Non-pigmented ciliary epithelial cell (primary cell): ENCODE results near the gene SLC22A14.
"Not testable (repeated sequence)": the region's sequence is repeated elsewhere in the genome, so short reads cannot be mapped to it uniquely, and the experiment has no call there.

Experiments used
- DNase-seq: peaks from one replicate; pipeline ENCODE4 v3.0.0-alpha.2; 2010; ENCODE audit warnings: low read depth

The SLC22A14 gene

DNA sequence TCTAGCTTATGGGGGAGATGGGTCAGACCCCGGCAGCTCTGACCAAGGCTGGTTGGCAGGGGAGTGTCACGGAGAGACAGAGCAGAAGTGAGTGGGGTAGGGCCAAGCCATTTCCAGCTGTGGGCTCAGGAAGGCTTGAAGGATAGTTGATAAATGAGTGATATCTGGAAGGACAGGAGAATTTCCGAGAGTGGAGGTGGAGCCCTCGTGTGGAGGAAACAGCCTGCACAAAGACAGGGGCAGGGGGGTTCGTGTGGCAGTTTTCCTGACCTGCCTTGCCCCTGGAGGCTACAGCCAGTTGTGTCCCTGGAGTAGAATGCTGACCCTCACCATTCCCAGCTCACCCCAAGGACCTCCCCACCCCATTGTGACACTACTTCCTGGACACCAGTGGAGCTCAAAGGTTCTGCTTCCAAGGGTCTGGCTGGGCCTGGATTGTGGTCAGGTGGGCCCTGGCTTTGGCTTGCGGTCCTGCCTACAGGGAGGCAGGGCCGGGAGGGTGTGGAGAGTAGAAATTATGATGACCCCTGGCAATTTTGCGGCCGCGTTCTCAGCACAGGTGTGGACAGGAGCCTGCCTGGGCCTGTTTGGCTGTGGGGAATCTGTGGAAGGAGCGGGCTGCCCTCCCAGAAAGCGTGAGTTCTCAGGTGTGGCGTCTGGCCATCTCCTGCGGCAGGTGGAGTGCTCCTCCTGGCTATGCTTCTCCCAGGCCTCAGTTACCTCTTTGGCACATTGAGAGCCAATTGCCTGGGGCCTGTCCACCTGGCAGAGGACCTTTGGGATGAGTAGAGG, at the start of gene SLC22A14:
SLC22A14 (plus strand) TSS at position 400 of the 792 bp plus-strand sequence. CDS start 23,733 bp downstream, outside the sequence.
- DNase-seq, result no peak

DNA sequence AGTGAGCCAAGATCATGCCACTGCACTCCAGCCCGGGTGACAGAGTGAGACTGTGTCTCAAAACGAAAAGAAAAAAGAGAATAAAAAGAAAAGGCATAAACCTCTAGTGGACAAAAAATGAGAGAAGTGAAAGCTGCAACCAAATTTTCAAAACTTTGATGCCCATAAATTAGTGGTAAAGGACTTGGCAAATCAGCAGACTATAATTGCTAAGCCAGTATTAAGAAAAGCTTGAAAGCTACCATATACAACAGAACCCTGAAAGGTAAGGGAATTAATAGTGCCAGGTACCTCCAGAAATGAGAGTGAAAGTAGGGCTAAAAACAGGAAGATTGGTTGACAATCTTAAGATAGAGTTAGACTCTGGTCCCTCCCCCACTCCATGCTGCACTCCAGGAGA, 49.4 kb upstream of the SLC22A14 start:
- DNase-seq, result no peak

- no peak for DNase-seq
Observed at GRCh38 chr3:38235466-38235865, 46.6 kb upstream of the SLC22A14 start.

- DNase-seq, result no peak
Observed at GRCh38 chr3:38238416-38239008, 43.6 kb upstream of the SLC22A14 start.

GRCh38 chr3:38242812-38243211, 39.3 kb upstream of the SLC22A14 start:
- not testable (repeated sequence) for DNase-seq

DNA sequence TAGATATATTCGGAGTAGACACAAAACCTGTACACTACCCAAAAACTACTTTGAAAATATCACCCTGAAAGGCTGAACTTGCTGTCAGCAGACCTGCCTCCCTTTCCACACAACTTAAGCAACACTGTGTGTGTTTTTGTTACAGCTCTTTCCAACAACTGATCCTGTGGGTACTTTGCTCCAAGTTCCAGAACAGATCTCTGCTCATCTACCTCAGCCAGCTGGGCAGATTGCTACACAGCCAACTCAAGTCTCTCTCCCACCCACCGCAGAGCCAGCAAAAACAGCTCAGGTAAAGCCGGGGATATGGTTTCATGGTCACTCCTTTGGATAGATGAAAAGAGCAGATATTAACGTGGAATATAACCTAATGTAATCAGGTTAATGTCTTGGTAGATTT, 36.2 kb upstream of the SLC22A14 start:
- no peak for DNase-seq

DNA sequence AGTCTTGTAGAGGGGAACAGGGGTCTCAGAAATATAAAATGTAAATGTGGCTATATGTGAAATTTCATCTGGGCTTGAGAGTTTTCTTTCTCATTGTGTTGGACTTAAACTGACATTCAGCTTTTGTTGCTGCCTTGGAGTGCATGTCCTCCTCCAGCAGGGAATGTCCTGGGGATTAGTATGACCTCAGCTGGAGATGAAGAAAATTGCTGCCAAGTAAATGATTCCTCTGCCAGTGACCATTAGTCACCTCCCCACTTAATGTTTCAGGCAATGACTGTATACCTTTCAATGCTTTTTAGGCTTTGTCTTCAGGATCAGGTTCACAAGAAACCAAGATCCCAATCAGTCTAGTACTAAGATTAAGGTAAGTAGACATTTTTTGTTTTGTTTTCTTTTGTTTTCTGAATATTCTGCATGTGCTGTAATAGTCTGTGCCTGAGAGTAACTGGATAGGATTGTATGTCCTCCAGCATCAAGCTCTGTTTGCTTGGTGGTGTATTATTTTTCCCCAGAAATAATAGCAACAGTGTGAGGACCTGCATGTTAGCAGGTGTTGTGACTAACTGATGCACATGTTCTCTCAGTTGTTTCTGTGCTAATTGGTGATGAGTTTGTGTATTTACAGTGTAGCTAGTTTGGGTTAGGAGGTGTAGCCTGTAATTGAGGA, 34.6 kb upstream of the SLC22A14 start:
- DNase-seq, result peak; percentile 81

DNA sequence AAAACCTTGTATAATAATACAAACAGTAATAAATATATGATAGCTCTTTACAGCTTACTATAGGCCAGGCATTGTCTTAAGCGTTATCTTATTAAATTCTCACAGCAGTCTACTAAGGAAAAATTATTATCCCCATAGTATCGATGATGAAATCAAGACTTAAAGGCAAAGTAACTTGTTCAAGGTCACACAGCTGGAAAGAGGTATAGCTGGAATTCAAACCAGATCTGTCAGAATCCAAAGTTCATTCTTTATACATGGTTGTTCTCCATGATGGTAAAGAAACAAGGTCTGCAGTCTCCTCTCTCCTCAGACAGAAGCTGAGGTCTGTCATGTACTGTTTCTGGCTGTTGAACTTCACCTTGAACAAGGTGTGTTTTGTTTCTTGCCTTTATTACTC, 31.9 kb upstream of the SLC22A14 start:
- DNase-seq, result no peak

- DNase-seq, result no peak
Observed at GRCh38 chr3:38251197-38251596, 30.9 kb upstream of the SLC22A14 start.

DNA sequence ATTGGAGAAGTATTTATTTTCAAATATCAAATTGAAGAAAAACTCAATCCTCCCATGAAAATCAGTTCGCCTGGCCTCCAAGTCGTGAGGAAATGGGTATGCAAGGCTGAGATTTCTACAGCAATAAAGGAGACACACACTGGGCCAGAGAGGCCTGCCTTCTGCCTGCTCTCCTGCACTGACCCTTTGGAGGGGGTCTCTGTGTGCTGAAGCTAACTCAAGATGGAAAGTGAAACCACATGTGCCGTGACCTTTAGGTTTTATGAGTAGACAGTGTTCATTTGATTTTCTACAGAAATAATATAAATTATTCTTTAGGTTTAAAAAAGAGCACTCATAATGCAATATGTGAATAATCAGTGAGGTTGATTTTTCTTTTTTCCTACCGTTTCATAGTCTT, 28.4 kb upstream of the SLC22A14 start:
- DNase-seq, result no peak

DNA sequence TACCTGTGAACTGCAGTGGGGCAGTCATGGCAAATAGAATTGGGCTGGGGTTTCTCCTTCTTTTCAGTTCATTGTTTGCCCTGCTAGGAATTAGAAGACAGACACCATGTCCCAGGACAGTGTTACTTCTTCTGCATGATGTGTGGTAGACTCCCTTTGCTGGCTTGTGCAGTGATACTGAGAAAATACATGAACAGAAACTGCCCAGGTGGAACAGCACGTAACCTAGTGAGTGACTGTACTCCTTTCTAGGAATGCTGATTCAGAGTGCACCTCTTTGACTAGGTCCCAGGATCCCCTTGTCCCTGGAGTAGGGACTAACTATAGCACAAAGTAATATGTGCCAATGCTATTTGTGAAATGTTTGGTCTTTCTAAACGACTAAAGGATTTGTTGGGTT, 27.2 kb upstream of the SLC22A14 start:
- no peak for DNase-seq

DNA sequence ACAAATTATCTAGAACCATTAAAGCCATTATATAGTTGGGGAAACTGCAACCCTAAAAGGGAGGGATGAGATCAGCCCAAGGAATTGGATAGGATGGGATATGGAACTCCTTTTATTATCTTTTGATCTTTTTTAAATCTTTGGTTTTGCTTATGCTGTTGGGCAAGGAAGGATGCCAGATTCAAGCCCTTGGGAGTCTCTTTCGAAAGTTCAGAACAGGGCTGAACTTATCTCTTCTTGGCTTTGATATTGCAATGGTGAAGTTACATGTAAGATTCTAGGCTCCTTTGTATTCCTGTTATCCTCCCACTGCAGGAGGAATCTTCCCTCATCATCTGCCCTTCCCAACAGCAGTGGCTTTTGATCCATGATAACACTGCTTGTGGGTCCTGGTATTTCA, 26.5 kb upstream of the SLC22A14 start:
- no peak for DNase-seq

DNA sequence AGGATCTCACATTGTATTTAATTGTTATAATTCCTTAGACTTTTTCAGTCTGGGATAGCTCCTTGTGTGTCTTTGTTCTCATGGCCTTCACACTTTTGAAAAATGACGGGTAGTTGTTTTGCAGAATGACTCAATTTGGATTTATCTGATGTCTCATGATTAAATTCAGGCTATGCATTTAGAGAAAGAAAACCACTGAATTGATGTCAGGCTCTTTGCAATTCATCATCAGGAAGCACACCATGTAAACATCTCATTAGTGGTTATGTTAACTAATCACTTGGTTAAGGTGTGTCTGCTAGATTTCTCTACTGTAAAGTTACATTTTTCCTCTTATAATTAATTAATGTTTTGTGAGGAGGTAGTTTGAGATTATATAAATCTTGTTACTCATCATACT, 24.5 kb upstream of the SLC22A14 start:
- DNase-seq, result no peak

DNA sequence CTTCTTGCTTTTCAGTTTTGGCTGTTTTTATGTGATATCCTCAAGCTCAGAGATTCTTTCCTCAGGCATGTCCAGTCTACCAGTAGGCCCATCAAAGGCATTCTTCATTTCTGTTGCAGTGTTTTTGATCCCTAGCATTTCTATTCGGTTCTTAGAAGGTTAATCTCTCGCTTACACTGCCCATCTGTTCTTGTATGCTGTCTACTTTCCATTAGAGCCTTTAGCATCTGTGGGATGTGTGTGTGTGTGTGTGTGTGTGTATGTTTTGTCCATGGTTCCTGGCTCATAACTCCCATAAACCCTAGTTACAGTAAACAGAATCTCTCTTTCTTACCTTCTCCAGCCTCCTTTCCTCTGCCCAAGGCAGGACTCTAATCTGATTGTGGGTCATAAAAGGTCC, 21.6 kb upstream of the SLC22A14 start:
- DNase-seq, result no peak

- no peak for DNase-seq
Observed at GRCh38 chr3:38264353-38264771, 17.7 kb upstream of the SLC22A14 start.

DNA sequence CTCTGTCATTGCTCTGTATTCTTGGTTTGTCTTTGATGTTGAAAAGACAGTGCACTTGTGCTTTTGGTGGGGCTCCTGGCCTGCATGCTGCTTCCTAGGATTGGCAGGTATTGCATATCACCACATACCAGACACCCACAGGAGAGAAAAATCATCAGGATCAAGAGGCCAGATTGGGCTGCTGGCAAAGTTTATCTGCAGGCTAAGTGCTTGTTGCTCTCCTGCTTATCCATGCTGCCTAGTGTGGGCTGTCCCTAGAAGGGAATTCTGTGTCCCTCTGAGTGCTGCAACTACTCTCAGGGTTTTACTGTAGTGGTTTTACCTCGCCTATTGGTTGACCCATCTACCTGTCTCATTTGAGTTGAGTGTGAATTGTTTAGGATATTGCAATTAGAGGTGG, 17.3 kb upstream of the SLC22A14 start:
- no peak for DNase-seq

GRCh38 chr3:38265604-38266307, 16.3 kb upstream of the SLC22A14 start, which contains the start of gene SLC22A13:
TSS of gene SLC22A13 (plus strand) at chr3:38265812. CDS start at chr3:38265861, 49 bp downstream.
- no peak for DNase-seq

DNA sequence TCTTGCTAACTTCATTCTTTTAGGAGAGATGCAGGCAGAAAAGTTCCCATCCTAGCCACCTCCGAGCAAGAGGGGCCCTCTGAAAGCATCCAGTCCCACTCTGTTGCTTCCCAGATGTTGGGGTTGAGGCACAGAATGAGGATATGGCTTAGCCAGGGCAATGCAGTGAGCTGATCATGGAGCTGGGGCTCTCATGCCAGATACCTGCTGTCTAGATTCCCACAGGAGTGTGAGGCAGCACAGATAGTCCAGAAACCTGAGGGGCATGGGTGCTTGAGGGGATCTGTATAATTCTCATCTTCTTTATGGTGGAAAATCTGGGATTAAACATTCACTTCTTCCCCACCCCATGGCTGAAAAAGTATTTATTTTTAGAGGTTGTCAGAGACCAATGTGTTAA, 15.3 kb upstream of the SLC22A14 start:
- DNase-seq, result no peak

DNA sequence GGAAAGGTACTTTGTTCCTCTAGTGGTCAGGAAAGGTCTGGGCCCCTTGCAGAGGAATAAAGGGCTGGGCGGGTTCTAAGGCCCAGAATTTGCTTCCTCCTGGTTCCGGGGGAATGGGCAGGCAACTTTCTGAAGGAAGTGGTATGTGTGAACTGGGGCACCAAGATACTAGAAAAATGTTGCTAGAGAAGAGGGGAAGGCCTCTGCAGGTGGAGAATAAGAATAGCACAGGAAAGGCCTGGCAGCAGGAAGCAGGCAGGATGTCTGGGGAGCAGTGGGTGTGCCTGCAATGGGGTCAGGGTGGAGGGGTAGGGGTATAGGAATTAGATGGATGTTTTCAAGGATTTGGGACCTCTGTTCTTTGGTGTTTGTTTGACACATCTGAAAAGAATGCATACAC, 14.4 kb upstream of the SLC22A14 start:
- DNase-seq, result no peak

DNA sequence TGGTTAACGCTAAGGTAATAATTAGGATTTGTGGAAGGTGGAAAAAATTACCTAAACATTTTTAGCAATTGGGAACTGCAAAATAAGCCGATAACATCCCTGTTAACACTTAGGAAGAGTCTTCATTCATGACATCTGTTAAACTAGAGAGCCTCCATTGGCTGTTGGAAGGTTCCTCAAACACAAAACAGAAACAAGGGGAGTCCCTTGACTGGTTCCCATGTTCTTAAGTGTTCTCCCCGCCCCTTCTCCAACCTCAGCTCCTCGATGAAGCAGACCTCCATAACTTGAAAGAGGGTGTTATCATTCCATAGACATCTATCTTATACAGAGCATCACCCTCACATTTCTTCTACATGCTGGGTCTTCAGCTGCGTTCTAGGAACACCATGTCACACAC, 14.0 kb upstream of the SLC22A14 start:
- no peak for DNase-seq

DNA sequence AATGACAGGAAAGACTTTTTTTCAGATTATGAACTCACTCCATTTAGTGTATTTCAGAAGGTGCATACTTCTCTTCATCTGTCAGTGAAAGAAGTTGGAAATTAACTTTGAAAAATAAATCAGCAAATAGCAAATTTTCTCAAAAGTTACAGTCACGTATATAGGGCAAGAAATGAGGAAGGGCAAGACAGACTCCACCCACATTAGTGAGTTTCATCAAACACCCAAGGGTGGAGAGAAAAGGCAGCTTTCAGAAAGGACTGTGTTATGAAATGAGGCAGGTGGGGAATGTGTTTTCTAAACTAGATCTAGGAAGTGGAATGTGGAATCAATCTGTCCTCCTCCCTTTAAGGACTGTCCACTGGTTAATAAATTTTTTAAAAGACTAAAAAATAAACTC, 13.6 kb upstream of the SLC22A14 start:
- no peak for DNase-seq

- DNase-seq, result no peak
Observed at GRCh38 chr3:38270606-38271005, 11.5 kb upstream of the SLC22A14 start.

GRCh38 chr3:38271553-38271952, 10.5 kb upstream of the SLC22A14 start:
- no peak for DNase-seq
